Fibroblast of lung (primary cell): ENCODE measurements around the gene TPCN2. TPM values are rescaled to one million over a fixed set of nuclear protein-coding genes. Genes with fewer than 3 reads are reported as not detected.

ENCODE experiments used
- DNase-seq, 2 donors: peaks; one replicate each; pipeline versions ENCODE4 v3.0.0 to v3.0.0-alpha.2; 2010; ENCODE audit warnings: low read depth in 2 of 2
- H2AFZ ChIP-seq: 2 replicates; pipeline ENCODE4 v1.5.1; 2012; ENCODE audit warnings: low read length, control low read depth, inconsistent platforms
- H3K27ac ChIP-seq: 2 replicates; pipeline ENCODE4 v1.5.1; 2011; ENCODE audit warnings: low read length, control low read depth; ENCODE audit not compliant: insufficient read depth
- H3K27me3 ChIP-seq: 2 replicates; pipeline ENCODE4 v1.5.1; 2011; ENCODE audit warnings: mild to moderate bottlenecking, low read length; ENCODE audit not compliant: control insufficient read depth, insufficient read depth
- H3K36me3 ChIP-seq: 2 replicates; pipeline ENCODE4 v1.5.1; 2011; ENCODE audit warnings: low read length; ENCODE audit not compliant: control insufficient read depth, insufficient read depth
- H3K4me1 ChIP-seq: 2 replicates; pipeline ENCODE4 v1.5.1; 2011; ENCODE audit warnings: low read length; ENCODE audit not compliant: control insufficient read depth, insufficient read depth; ENCODE audit errors: extremely low read depth
- H3K4me2 ChIP-seq: 2 replicates; pipeline ENCODE4 v1.5.1; 2011; ENCODE audit warnings: low read length, control low read depth; ENCODE audit not compliant: insufficient read depth; ENCODE audit errors: extremely low read depth
- H3K4me3 ChIP-seq, 4 experiments: fragments of 200-600 bp in 1 of 4; sonication (generic) in 1 of 4; replicated peaks in 1 of 4; 2 replicates each; pipeline ENCODE4 v1.5.1; 2011 to 2016; ENCODE audit warnings: low read length in 4 of 4, low read depth in 3 of 4, mild to moderate bottlenecking in 3 of 4, control low read depth in 2 of 4, inconsistent platforms in 1 of 4, mixed read lengths in 1 of 4; ENCODE audit not compliant: insufficient read depth in 1 of 4; ENCODE audit errors: control extremely low read depth in 1 of 4
- H3K79me2 ChIP-seq: 2 replicates; pipeline ENCODE4 v1.5.1; 2012; ENCODE audit warnings: mild to moderate bottlenecking, low read length, inconsistent platforms; ENCODE audit not compliant: control insufficient read depth, insufficient read depth
- H3K9ac ChIP-seq: 2 replicates; pipeline ENCODE4 v1.5.1; 2011; ENCODE audit warnings: mild to moderate bottlenecking, low read length, control low read depth; ENCODE audit not compliant: insufficient read depth
- H3K9me3 ChIP-seq: 2 replicates; pipeline ENCODE4 v1.5.1; 2012; ENCODE audit warnings: low read depth, low read length; ENCODE audit not compliant: control insufficient read depth, insufficient read depth
- H4K20me1 ChIP-seq: 2 replicates; pipeline ENCODE4 v1.5.1; 2011; ENCODE audit warnings: low read length; ENCODE audit not compliant: control insufficient read depth, insufficient read depth; ENCODE audit errors: extremely low read depth
- EZH2 ChIP-seq: IDR thresholded peaks from 2 replicates; pipeline ENCODE4 v1.5.1; 2012; ENCODE audit warnings: low read length, control low read depth, mild to moderate bottlenecking; ENCODE audit errors: missing control alignments
- polyA plus RNA-seq, 2 donors: library from polyadenylated mRNA; depleted of rRNA in 1 of 2; stranded (reverse) in 1 of 2; unstranded in 1 of 2; fragments of >200 nt; gene quantifications; 2 replicates each; pipeline ENCODE4 v1.2.1, GENCODE V29; 2011 to 2012; ENCODE audit warnings: missing spikeins in 1 of 2
- total RNA-seq: library from RNA; depleted of rRNA; stranded (reverse); fragments of >200 nt; gene quantifications from 2 replicates; pipeline ENCODE4 v1.2.1, GENCODE V29; 2014
- TF ChIP-seq, protein P1 (sequence below), 2 donors: IDR thresholded peaks in 1 of 2; conservative IDR thresholded peaks in 1 of 2; 1 replicate in 1 of 2; 2 replicates in 1 of 2; pipeline ENCODE4 v1.5.1; 2011 to 2012; ENCODE audit warnings: low read length in 2 of 2, control low read depth in 1 of 2, inconsistent platforms in 1 of 2, low read depth in 1 of 2, mild to moderate bottlenecking in 1 of 2

The TPCN2 gene
- total and polyA plus RNA-seq, 2 donors (not counting 1 experiment from before 2014, with no cell fraction given), result 9.7 to 11.7 TPM

DNA sequence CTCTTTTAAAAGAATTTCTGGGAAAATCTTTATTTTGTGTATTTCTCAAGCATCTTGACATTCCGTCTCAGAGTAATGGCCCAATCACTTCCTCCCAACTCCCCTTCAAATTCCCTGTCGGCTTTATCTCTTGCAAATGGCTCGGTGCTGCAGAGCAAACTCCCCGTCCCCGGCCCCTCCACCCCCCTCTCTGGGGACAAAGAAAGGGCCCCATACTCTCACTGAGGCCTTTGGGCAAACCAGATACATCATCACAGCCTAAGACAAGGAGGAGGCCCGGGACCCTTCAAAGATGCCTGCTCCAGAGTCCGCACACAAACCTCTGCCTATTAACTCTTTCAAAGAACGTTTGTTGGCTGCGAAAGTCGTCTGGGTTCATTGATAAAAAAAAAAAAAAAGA lies 103.1 kb downstream of the TPCN2 start:
- H3K36me3 ChIP-seq, result no peaks in the 10 kb centered on the region
- DNase-seq, result no peak
- H3K27ac ChIP-seq, result no peak overlapping the region
- TF ChIP-seq EZH2, result no peak
- no peaks in the 10 kb centered on the region for H4K20me1 ChIP-seq
- H3K9ac ChIP-seq, result no peak overlapping the region
- H3K27me3 ChIP-seq, result no peaks in the 10 kb centered on the region
- H3K4me2 ChIP-seq, result no peak overlapping the region
- no peaks in the 10 kb centered on the region for H3K79me2 ChIP-seq
- H2AFZ ChIP-seq, result no peak overlapping the region
- no peak overlapping the region for H3K4me3 ChIP-seq
- H3K9me3 ChIP-seq, result no peaks in the 10 kb centered on the region
- H3K4me1 ChIP-seq, result no peaks in the 10 kb centered on the region

DNA sequence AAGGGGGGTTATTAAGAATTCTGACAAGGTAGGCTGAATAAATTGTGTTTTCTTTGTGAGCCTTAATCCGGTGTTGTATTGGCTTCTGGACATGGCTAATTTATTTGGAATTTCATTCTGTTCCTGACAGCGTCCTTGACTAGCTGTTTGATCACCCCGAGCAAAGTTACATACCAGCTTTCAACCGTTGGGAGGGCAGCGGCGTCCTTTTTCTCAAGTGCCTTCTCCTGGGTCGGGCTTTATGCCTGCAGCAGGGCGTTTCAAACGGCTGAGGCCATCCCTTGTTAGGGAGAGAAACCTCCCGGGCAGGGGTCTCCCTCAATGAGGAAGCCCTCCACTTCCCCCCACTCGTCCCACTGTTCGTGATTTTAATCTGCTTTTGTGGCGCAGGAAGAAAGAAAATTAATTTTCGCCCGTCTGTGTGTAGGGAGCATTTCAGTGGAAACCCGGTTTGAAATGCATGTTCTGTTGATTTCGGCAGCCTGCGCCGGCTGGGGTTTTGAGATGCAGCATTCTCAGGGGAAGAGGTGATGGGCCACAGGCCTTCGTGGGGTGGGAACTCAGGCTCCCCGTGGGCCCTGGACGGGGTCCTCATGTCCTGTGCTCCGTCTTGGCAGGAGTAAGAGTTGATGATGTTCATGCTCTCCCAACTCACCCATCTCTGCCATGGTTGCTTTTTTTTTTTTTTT lies 104.1 kb downstream of the TPCN2 start:
- no peak overlapping the region for H3K27ac ChIP-seq
- no peak for DNase-seq
- H2AFZ ChIP-seq, result no peak overlapping the region
- no peaks in the 10 kb centered on the region for H4K20me1 ChIP-seq
- no peaks in the 10 kb centered on the region for H3K79me2 ChIP-seq
- no peaks in the 10 kb centered on the region for H3K36me3 ChIP-seq
- H3K9me3 ChIP-seq, result no peaks in the 10 kb centered on the region
- H3K4me3 ChIP-seq, result no peak overlapping the region
- H3K4me2 ChIP-seq, result no peak overlapping the region
- no peak for TF ChIP-seq EZH2
- TF ChIP-seq, protein P1, sequence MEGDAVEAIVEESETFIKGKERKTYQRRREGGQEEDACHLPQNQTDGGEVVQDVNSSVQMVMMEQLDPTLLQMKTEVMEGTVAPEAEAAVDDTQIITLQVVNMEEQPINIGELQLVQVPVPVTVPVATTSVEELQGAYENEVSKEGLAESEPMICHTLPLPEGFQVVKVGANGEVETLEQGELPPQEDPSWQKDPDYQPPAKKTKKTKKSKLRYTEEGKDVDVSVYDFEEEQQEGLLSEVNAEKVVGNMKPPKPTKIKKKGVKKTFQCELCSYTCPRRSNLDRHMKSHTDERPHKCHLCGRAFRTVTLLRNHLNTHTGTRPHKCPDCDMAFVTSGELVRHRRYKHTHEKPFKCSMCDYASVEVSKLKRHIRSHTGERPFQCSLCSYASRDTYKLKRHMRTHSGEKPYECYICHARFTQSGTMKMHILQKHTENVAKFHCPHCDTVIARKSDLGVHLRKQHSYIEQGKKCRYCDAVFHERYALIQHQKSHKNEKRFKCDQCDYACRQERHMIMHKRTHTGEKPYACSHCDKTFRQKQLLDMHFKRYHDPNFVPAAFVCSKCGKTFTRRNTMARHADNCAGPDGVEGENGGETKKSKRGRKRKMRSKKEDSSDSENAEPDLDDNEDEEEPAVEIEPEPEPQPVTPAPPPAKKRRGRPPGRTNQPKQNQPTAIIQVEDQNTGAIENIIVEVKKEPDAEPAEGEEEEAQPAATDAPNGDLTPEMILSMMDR (conservative IDR thresholded peaks at IDR 0.05 in 1 of 2, IDR thresholded peaks at IDR 0.05 in 1 of 2; ENCODE audit: low read depth in 1 of 2, low read length in 2 of 2), result no peak
- H3K27me3 ChIP-seq, result no peaks in the 10 kb centered on the region
- H3K4me1 ChIP-seq, result no peaks in the 10 kb centered on the region
- H3K9ac ChIP-seq, result no peak overlapping the region

DNA sequence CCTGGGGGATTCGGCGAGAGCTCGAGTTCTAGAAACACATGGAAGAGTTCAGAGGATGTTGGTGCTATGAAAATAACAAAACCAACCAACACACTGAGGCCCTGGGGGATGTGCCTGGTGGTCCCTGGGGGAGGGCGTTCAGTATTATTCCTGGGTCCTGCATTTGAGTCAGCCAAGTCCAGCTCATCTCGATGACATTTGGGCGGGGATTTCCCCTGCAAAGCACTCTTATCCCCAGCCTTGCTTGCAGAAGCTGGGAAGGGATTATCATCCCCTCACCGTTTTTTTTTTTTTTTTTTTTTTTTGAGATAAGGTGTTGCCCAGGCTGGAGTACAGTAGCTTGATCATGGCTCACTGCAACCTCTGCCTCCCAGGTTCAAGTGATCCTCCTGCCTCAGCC lies 104.9 kb downstream of the TPCN2 start:
- Histone ChIP-seq H3K9me3 (no peaks in the 10 kb centered on the region), H3K27me3 (no peaks in the 10 kb centered on the region), H2AFZ (no peak overlapping the region), H4K20me1 (no peaks in the 10 kb centered on the region), H3K4me3 (no peak overlapping the region), H3K9ac (no peak overlapping the region), H3K36me3 (no peaks in the 10 kb centered on the region), H3K4me2 (no peak overlapping the region), H3K27ac (no peak overlapping the region), H3K4me1 (no peaks in the 10 kb centered on the region), H3K79me2 (no peaks in the 10 kb centered on the region)
- TF ChIP-seq, protein P1 (conservative IDR thresholded peaks at IDR 0.05 in 1 of 2, IDR thresholded peaks at IDR 0.05 in 1 of 2; ENCODE audit: low read depth in 1 of 2, low read length in 2 of 2), result no peak
- TF ChIP-seq EZH2, result no peak
- peak in 1 of 2 donors; percentile 55 for DNase-seq
